Measurements from ENCODE around the gene CCDC127. TPM values are rescaled to one million over a fixed set of nuclear protein-coding genes. Genes with fewer than 3 reads are reported as not detected.
"Not testable (repeated sequence)": the region's sequence is repeated elsewhere in the genome, so short reads cannot be mapped to it uniquely, and the experiment has no call there.

Gene CCDC127
- polyA plus RNA-seq, 1 experiment, result 4.5 TPM

DNA sequence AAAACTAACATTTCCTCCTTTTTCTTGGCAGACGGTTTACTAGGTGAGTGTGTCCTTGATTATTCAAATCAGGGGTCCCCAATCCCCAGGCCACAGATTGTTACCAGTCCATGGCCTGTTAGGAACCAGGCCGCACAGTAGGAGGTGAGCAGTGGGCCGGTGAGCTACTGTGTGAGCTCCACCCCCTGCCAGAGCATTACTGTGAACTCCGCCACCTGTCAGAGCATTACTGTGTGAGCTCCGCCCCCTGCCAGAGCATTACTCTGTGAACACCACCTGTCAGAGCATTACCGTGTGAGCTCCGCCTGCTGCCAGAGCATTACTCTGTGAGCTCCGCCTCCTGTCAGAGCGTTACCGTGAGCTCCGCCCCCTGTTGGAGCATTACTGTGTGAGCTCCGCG is 39.2 kb upstream of the CCDC127 start:
- TF ChIP-seq, protein P1, sequence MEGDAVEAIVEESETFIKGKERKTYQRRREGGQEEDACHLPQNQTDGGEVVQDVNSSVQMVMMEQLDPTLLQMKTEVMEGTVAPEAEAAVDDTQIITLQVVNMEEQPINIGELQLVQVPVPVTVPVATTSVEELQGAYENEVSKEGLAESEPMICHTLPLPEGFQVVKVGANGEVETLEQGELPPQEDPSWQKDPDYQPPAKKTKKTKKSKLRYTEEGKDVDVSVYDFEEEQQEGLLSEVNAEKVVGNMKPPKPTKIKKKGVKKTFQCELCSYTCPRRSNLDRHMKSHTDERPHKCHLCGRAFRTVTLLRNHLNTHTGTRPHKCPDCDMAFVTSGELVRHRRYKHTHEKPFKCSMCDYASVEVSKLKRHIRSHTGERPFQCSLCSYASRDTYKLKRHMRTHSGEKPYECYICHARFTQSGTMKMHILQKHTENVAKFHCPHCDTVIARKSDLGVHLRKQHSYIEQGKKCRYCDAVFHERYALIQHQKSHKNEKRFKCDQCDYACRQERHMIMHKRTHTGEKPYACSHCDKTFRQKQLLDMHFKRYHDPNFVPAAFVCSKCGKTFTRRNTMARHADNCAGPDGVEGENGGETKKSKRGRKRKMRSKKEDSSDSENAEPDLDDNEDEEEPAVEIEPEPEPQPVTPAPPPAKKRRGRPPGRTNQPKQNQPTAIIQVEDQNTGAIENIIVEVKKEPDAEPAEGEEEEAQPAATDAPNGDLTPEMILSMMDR (IDR thresholded peaks at IDR 0.05; ENCODE audit: insufficient read depth, low read depth, low read length), result no peak
- DNase-seq (ENCODE audit: low read depth), result no peak
- POLR2A ChIA-PET, result no interaction called here
- no peak overlapping the region for H3K4me3 ChIP-seq (ENCODE audit: low read depth, low read length)
- CTCF ChIA-PET, result no interaction called here
- H3K36me3 ChIP-seq (ENCODE audit: control insufficient read depth, insufficient read depth, low read length), result peaks cover 14% of the 10 kb centered on the region
- no peaks in the 10 kb centered on the region for H3K27me3 ChIP-seq (ENCODE audit: control insufficient read depth, insufficient read depth, low read length)

DNA sequence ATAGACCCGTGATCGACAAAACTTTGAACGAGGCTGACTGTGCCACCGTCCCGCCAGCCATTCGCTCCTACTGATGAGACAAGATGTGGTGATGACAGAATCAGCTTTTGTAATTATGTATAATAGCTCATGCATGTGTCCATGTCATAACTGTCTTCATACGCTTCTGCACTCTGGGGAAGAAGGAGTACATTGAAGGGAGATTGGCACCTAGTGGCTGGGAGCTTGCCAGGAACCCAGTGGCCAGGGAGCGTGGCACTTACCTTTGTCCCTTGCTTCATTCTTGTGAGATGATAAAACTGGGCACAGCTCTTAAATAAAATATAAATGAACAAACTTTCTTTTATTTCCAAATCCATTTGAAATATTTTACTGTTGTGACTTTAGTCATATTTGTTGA is 38.4 kb upstream of the CCDC127 start:
- H3K27me3 ChIP-seq (ENCODE audit: control insufficient read depth, insufficient read depth, low read length); POLR2A ChIA-PET; CTCF ChIA-PET; DNase-seq (ENCODE audit: low read depth); H3K4me3 ChIP-seq (ENCODE audit: low read depth, low read length): not testable (repeated sequence)
- H3K36me3 ChIP-seq (ENCODE audit: control insufficient read depth, insufficient read depth, low read length), result peaks cover 14% of the 10 kb centered on the region

DNA sequence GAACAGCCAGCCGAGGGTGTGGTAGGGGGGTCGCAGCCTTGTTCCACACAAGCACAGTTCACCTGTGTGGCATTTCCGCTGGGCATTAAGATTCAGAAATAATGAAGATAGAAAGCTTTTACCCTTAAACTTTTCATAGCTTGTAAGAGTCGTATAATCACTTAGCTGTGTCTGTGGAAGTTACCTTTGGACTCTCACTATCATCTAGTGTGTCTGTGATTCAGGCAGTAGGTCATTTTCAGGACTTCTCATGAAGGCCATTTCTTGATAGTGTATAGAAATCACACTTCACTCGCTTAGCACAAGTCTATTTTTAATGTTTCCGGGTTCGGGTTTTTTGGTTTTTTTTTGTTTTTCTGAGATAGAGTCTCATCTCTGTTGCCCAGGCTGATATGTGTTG is 37.2 kb upstream of the CCDC127 start:
- H3K4me3 ChIP-seq (ENCODE audit: low read depth, low read length); H3K27me3 ChIP-seq (ENCODE audit: control insufficient read depth, insufficient read depth, low read length); CTCF ChIA-PET; POLR2A ChIA-PET; DNase-seq (ENCODE audit: low read depth): not testable (repeated sequence)
- peaks cover 14% of the 10 kb centered on the region for H3K36me3 ChIP-seq (ENCODE audit: control insufficient read depth, insufficient read depth, low read length)

DNA sequence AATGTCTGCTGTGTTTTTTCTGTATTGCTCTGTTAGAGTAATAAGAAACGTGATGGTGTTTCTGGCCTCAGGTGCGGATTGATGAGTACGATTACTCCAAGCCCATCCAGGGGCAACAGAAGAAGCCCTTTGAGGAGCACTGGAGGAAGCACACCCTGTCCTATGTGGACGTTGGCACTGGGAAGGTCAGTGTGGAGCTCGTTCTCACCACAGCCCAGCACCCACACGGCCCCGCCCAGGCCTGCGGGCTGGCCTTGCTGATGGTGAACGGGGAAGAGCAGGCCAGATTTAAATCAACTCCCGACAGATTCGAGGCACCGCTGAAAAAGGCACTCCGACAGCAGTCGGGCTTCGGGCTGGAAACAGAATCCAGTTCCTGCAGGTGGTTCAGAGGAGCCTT is 36.4 kb upstream of the CCDC127 start:
- CTCF ChIA-PET; H3K4me3 ChIP-seq (ENCODE audit: low read depth, low read length); H3K27me3 ChIP-seq (ENCODE audit: control insufficient read depth, insufficient read depth, low read length); DNase-seq (ENCODE audit: low read depth); POLR2A ChIA-PET: not testable (repeated sequence)
- H3K36me3 ChIP-seq (ENCODE audit: control insufficient read depth, insufficient read depth, low read length), result peaks cover 14% of the 10 kb centered on the region

DNA sequence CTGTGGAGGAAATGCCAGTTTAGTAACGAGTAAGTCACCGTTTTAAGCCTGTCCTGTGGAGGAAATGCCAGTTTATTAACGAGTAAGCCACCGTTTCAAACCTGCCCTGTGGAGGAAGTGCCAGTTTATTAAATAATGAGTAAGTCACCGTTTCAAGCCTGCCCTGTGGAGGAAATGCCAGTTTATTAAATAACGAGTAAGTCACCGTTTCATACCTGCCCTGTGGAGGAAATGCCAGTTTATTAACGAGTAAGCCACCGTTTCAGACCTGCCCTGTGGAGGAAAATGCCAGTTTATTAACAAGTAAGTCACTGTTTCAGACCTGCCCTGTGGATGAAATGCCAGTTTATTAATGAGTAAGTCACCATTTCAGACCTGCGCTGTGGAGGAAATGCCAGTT is 34.6 kb upstream of the CCDC127 start:
- ChIA-PET CTCF (no interaction called here), POLR2A (no interaction called here)
- no peak for DNase-seq (ENCODE audit: low read depth)
- Histone ChIP-seq H3K4me3 (ENCODE audit: low read depth, low read length) (no peak overlapping the region), H3K27me3 (ENCODE audit: control insufficient read depth, insufficient read depth, low read length) (no peaks in the 10 kb centered on the region), H3K36me3 (ENCODE audit: control insufficient read depth, insufficient read depth, low read length) (peaks cover 13% of the 10 kb centered on the region)
- TF ChIP-seq, protein P1 (IDR thresholded peaks at IDR 0.05; ENCODE audit: insufficient read depth, low read depth, low read length), result no peak

DNA sequence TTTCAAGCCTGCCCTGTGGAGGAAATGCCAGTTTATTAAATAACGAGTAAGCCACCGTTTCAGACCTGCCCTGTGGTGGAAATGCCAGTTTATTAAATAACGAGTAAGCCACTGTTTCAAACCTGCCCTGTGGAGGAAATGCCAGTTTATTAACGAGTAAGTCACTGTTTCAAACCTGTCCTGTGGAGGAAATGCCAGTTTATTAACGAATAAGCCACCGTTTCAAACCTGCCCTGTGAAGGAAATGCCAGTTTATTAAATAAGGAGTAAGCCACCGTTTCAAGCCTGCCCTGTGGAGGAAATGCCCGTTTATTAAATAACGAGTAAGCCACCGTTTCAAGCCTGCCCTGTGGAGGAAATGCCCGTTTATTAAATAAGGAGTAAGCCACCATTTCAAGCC is 34.0 kb upstream of the CCDC127 start:
- H3K36me3 ChIP-seq (ENCODE audit: control insufficient read depth, insufficient read depth, low read length); DNase-seq (ENCODE audit: low read depth); POLR2A ChIA-PET; H3K4me3 ChIP-seq (ENCODE audit: low read depth, low read length); H3K27me3 ChIP-seq (ENCODE audit: control insufficient read depth, insufficient read depth, low read length); CTCF ChIA-PET: not testable (repeated sequence)

DNA sequence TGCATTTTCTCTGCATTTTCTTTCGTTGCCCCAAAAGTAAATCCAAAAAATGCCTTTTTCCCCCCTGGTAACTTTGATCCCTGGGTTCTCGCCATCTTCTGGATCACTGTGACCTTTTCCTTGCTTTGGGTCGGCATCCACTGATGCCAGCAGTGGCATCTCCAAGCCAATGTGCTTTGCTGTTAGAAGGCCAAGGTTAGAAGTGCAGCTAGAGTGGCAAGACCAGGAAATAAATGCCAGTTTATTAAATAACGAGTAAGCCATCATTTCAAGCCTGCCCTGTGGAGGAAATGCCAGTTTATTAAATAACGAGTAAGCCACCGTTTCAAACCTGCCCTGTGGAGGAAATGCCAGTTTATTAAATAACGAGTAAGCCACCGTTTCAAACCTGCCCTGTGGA is 33.6 kb upstream of the CCDC127 start:
- POLR2A ChIA-PET; H3K27me3 ChIP-seq (ENCODE audit: control insufficient read depth, insufficient read depth, low read length); CTCF ChIA-PET; H3K36me3 ChIP-seq (ENCODE audit: control insufficient read depth, insufficient read depth, low read length); H3K4me3 ChIP-seq (ENCODE audit: low read depth, low read length); DNase-seq (ENCODE audit: low read depth): not testable (repeated sequence)

DNA sequence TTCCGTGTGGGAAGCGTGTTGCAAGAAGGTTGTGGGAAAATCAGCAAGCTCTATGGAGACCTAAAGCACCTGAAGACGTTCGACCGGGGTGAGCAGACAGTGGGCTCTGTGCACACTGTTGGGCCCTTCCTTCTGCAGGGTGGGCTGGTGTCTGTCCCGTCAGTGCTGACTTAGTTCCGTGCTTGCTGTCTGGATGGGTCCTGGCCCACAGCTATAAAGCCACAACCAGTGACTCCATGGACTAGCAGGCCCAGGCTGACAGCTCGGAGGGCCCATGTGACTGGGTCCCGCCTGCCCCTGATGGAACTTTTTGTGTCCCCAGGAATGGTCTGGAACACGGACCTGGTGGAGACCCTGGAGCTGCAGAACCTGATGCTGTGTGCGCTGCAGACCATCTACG is 33.1 kb upstream of the CCDC127 start:
- POLR2A ChIA-PET; H3K4me3 ChIP-seq (ENCODE audit: low read depth, low read length); H3K36me3 ChIP-seq (ENCODE audit: control insufficient read depth, insufficient read depth, low read length); DNase-seq (ENCODE audit: low read depth); CTCF ChIA-PET; H3K27me3 ChIP-seq (ENCODE audit: control insufficient read depth, insufficient read depth, low read length): not testable (repeated sequence)

DNA sequence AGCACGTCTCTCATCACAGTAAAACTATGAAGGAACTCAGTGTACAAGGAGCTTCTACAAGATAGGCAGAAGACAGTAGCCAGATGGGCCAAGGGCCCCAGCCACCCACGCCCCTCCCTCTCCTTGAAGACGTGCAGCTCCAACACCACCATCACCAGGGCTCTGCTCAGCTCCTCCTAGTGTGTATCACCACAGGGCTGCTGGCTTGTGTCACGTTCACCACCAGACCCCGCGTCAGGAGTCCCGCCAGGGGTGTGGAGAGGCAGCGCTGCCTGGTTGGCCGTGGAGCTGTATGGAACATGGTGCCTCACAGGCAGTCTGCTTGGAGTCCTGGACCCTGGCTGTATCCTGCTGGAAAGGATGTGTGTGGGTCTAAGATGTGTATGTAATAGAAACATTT is 32.4 kb upstream of the CCDC127 start:
- CTCF ChIA-PET; POLR2A ChIA-PET; H3K27me3 ChIP-seq (ENCODE audit: control insufficient read depth, insufficient read depth, low read length); DNase-seq (ENCODE audit: low read depth); H3K4me3 ChIP-seq (ENCODE audit: low read depth, low read length); H3K36me3 ChIP-seq (ENCODE audit: control insufficient read depth, insufficient read depth, low read length): not testable (repeated sequence)

DNA sequence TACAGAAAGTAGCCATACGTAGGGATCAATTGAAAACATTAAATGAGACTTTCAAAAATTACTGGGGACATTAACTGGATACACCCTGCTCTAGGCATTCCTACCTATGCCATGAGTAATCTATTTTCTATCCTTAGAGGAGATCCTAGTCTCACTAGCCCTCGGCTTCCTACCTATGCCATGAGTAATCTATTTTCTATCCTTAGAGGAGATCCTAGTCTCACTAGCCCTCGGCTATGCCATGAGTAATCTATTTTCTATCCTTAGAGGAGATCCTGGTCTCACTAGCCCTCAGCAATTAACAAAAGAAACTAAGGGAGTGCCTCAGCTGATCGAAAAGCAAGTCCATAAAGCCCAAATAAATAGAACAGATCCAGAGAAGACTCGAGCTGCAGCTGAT is 27.8 kb upstream of the CCDC127 start:
- H3K27me3 ChIP-seq (ENCODE audit: control insufficient read depth, insufficient read depth, low read length); H3K4me3 ChIP-seq (ENCODE audit: low read depth, low read length); H3K36me3 ChIP-seq (ENCODE audit: control insufficient read depth, insufficient read depth, low read length); DNase-seq (ENCODE audit: low read depth): not testable (repeated sequence)
- ChIA-PET CTCF (interaction anchor here (1.1 kb wide), 1 partner anchor 13 kb away, joined by 3 read pairs; no protein-coding TSS in a partner anchor), POLR2A (interaction anchor here (0.7 kb wide), 1 partner anchor 26 kb away, joined by 3 read pairs; the partner anchor contains the start of gene PDCD6)

DNA sequence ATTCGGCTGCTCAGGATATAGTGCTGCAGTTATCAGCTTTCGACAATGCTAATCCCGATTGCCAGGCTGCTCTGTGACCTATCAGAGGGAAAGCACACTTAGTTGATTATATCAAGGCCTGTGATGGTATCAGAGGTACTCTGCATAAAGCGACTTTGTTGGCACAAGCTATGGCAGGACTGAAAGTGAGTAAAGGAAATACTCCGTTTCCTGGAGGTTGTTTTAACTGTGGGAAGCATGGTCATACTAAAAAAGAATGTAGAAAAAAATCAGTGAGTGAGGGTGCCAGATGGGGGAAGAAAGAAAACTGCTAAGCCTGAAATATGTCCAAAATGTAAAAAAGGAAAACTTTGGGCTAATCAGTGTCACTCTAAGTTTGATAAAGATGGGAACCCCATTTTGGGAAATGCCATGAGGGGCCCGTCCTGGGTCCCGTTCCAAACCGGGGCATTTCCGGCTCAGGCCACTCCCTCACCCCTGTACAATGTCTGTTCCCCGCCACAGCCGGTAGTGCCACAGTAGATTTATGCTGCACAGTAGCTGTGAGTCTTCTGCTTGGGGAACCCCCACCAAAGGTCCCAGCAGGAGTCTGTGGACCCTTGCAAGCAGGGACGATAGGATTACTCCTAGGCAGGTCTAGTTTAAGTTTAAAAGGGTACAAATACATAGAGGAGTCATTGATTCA is 25.9 kb upstream of the CCDC127 start:
- H3K27me3 ChIP-seq (ENCODE audit: control insufficient read depth, insufficient read depth, low read length); POLR2A ChIA-PET; H3K4me3 ChIP-seq (ENCODE audit: low read depth, low read length); H3K36me3 ChIP-seq (ENCODE audit: control insufficient read depth, insufficient read depth, low read length); CTCF ChIA-PET; DNase-seq (ENCODE audit: low read depth): not testable (repeated sequence)

Measured in BJ (cell line).